GM19240 (cell line): ENCODE data around the gene PAX7.

ENCODE experiments used
- DNase-seq: peaks from one replicate; pipeline ENCODE4 v3.0.0; 2011; ENCODE audit warnings: low spot score; ENCODE audit not compliant: insufficient read length

The PAX7 gene

DNA sequence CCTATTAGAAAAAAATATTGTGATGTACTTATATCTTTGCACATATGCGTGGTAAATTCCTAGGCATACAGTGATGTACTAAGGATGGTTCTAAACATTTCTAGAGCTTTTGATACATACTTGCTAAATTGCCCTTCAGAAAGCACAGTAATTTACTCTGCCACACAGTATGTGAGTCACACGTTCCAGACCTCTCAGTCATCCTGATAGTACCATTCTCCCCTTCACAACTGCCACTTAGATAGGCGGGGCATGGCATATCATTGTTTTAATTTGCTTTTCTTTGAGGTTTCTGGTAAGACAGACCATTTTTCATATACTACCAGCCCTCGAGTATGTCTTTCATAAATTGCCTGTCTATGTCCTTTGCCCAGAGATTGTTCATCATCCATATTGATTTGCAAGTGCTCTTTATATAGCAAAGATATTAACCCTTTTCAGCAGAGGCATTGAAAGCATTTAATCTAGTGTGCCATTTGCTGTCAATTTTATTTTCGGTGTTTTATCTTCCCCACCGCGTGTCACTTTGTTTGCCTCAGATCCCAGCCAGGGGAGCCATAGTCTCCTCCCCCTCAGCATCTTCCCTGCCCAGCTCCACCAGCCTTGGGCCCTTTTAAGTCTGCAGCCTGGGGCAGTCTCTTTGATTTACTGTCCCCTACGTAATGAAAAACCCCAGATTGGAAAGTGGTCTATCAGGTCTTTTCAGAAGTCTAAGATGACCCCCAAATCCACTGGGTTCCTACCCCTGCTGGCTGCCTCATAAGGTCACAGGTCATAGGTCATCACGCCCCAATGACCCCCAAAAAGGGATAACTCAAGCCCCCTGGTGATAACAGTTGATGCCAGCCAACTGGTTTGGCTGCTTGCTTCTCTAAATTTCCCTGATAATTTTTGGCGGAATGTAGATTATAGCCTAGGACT, 11.8 kb upstream of the PAX7 start:
- DNase-seq: no peak

GRCh38 chr1:18619467-18619835, 11.2 kb upstream of the PAX7 start:
- no peak for DNase-seq

- DNase-seq: no peak
Observed at GRCh38 chr1:18628511-18628910, 2.1 kb upstream of the PAX7 start.

DNA sequence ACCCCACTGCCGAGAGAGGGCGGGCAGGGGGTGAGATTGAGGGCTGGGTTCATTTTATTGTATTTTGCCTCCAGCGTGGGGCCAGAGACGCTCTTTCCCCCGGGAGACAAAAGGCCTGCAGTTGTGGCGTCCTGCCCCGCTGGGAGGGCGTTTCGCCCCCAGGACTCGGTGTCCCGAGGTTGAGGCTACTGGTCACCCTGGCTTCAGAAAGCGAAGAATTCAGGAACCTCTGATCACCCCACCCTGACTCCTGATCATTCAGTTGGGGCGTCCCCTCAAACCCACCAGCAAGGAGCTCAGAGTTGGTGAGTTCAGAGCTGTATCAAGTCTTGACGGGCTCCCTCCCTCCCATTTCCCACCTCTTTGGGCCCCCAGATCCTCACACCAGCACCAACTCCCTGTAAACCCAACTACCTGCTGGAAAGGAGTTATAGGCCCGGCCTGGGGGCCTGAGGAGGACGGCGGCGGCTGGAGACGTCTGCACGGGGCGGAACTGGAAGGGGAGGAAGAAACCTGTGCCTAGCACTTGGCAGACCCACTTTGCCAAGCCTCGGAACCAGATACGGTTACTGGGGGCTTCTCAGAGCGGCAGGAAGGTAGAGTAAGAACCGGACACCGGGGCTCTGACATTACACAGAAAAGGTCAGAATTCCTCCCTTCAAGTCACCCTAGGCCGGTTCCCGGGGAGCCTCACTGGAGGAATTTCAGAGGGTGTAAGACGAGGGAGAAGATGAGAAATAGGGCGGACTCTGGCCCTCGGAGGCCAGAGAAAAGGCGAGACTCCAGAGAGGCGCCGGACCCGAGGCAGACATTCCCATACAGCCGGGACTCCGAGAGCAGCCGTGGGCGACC, 761 bp upstream of the PAX7 start:
- DNase-seq: no peak

DNA sequence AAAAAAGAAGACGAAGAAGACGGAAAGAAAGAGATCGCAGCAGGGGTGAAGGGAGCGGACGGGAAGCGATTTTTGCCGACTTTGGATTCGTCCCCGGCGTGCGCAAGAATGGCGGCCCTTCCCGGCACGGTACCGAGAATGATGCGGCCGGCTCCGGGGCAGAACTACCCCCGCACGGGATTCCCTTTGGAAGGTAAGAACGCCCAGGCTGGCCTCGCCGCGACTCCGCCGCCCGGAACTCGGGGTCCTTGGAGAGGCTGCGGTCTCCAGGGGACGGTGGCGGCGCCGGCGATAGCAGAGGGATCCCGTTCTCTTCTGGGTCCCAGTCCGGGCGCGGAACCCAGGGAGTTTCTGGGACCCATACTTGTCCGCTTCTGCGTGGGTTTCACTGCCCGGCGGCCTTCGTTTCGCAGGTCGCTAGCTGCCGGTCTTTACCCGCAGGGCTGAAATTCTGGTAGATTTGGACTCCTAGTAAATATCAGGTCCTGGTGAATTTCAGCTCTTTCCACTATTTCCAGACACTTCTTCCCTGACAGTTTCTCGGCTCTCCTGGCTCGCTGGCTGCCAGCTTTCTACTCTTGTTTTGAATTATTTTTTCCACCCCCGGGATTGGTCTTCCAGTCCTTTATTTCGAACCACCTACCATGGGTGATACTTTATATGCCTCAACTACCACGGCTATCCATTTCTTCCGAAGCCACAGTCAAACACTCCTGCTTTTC, 1.0 kb downstream of the PAX7 start:
- no peak for DNase-seq

GRCh38 chr1:18632218-18632588, 1.6 kb downstream of the PAX7 start:
- no peak for DNase-seq

DNA sequence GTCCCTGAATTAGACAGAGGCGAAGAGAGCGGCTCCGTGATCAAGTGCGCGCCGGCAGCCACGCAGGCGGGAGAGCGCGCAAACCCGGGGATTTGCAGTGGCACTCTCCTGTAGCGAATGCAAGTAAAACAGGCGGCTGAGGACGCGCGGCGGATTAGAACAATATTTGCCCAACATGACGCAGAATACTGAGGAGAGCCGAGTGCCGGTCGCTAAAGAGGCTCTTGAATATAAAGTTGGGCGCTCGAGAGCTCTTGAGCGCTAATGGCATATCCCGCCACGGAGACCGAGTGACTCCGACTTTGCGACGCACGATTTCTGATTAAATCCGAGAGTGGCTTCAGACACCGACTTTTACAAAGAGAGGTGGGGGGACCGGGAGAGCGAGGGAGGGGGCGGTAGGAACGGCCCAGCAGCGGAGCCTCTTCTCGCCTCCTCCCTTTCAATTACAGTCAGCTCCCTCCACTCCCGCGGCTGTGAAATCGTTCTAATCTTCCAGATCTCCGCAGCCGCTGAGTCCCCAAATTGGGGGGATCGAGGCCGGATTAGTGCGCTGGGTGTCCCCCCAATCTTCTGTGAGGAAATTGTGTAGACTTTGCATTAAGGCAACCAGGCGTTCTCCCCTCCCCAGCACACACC, 2.3 kb downstream of the PAX7 start:
- DNase-seq: no peak

GRCh38 chr1:18633422-18634155, 2.9 kb downstream of the PAX7 start:
- DNase-seq: no peak

DNA sequence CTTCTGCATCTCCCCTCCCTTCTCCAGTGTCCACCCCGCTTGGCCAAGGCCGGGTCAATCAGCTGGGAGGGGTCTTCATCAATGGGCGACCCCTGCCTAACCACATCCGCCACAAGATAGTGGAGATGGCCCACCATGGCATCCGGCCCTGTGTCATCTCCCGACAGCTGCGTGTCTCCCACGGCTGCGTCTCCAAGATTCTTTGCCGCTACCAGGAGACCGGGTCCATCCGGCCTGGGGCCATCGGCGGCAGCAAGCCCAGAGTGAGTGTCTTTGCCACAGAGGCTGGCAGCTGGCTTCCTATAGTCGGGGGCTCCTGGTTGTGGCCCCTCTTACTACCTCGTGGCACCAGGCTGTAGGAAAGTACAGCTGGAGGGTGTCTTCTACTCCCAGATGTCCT, 3.6 kb downstream of the PAX7 start:
- DNase-seq: no peak

DNA sequence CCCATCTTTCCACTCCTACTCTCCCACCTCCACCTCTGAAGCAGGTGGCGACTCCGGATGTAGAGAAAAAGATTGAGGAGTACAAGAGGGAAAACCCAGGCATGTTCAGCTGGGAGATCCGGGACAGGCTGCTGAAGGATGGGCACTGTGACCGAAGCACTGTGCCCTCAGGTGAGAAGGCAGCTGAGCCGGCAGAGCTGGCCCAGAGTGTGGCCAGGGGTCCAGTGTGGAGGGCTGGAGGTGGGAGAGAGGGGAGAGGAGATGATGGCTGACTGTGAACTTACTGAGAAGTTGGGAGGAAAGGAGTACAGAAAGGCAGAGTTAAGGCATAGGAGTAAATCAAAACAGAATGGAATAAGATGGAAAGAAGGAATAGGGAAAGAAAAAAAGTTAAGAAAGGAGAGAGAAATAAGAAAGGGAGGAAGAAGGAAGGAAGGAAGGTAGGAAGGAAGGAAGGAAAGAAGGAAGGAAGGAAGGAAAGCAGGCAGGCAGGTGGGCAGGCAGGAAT, 4.5 kb downstream of the PAX7 start:
- DNase-seq: no peak

- DNase-seq: no peak
Observed at GRCh38 chr1:18635891-18636595, 5.4 kb downstream of the PAX7 start.

DNA sequence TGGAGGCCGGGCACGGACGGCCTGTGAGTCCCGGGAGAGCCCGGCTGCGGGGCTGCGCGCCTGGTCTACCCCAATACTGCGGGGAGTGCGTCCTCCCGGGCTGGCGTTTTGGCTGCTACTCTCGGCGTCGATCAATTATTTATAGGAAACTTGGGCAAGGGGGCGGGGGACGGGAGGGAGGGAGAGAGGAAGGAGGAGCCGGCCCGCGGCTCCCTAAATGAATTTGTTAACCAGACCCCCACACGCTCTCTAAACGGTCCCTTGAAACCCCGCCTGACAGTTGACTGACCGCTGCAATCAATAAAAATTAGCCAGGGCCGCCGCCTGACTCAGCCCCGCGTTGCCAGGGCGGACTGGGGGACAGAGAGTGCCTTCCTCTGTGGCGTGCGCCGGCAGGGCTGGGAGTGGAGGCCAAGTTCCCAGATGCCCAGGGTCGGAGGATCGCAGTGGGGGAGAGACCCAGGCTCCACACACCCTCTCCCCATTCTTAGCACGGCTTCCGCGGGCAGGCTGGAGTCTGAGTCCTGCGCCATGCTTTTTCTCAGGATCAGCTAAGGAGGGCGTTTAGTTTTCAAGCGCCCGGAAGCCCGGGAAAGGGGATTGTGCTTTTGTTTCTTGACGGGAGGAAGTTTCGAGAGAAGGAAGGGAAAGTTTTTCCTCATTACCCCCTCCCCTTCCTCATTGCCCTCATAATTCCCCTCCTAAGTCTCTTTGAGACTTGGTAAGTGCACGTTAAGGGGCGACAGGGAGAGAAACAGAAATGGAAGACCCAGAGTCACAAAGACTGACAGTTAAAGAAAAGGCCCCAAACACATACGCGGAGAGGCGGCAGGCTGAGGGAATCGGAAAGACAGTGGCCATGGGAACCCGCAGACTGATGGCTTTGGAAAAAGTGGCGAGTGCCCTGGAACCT, 6.2 kb downstream of the PAX7 start:
- no peak for DNase-seq

- no peak for DNase-seq
Observed at GRCh38 chr1:18637511-18637960, 6.9 kb downstream of the PAX7 start.

- DNase-seq: no peak
Observed at GRCh38 chr1:18637962-18638834, 7.6 kb downstream of the PAX7 start.

DNA sequence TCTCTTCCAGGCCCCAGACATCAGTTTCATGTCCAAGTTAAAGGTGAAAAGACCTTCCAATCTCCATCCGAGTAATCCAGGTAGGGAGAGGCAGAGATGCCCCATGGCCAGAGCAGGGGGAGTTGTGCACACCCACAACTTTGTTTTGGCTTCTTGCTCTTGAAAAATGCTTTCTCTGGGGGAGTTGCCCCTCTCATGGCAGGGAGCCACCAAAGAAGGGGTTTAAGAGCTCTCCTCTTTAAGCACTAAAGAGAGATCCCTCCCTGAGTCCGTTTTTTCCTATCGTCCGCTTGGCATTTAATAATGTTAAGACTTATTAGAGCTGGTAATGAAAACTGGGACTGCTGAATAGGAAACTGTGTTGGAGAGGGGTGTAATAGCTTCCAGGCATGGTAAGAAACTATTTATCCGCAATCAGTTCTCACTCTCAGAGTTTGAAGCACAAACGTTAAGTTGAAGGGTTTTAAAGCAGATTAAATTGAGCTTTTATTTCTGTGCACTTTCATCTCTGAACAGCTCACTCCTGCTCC, 8.3 kb downstream of the PAX7 start:
- DNase-seq: no peak

DNA sequence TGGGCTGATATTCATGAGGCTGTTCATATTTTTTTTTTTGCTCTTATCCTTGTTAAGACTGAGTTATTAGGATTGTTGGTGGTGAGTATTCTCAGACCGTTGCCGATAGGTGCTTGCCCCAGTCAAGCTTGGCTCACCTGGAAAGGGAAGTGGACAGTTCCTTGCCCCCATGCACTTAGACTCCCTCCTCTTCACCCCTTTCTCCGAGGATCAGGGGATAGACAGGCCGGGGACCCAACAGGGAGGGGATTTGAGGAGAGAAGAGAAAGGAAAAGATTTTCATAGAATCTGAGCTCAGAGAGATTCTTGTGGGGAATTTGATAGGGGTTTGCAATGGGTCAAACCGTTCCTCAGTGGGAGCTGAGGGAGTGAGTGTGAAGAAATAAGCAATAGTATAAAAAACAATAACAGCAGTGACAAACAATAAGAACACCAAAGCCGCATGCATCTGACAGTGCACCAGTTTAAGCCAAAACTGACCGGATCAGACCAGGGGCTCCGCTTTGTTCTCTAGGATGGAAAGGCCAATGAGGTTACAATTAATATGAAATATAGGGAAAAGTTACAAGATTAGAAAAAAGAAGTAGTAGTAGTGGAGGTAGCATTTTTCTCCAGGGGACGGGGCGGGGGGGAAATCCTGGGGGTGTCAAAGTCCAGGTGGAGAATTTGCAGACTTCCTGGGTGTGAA, 8.9 kb downstream of the PAX7 start:
- DNase-seq: no peak
